GM12864 (cell line): ENCODE results near the gene MON1A.

ENCODE experiments used
- DNase-seq: peaks from one replicate; pipeline ENCODE4 v3.0.0-alpha.2; 2011; ENCODE audit warnings: low read depth
- H3K4me3 ChIP-seq: 2 replicates; pipeline ENCODE4 v1.5.1; 2011; ENCODE audit warnings: mild to moderate bottlenecking, low read depth, low read length, control low read depth
- TF ChIP-seq, protein P1 (sequence below): IDR thresholded peaks from 2 replicates; pipeline ENCODE4 v1.5.1; 2011; ENCODE audit warnings: low read depth, mild to moderate bottlenecking, moderate library complexity, low read length, control low read depth, inconsistent platforms; ENCODE audit errors: missing control alignments

MON1A gene

GRCh38 chr3:49865198-49865784 is 64.3 kb downstream of the MON1A start:
- H3K4me3 ChIP-seq: no peak overlapping the region
- no peak for DNase-seq
- TF ChIP-seq, protein P1, sequence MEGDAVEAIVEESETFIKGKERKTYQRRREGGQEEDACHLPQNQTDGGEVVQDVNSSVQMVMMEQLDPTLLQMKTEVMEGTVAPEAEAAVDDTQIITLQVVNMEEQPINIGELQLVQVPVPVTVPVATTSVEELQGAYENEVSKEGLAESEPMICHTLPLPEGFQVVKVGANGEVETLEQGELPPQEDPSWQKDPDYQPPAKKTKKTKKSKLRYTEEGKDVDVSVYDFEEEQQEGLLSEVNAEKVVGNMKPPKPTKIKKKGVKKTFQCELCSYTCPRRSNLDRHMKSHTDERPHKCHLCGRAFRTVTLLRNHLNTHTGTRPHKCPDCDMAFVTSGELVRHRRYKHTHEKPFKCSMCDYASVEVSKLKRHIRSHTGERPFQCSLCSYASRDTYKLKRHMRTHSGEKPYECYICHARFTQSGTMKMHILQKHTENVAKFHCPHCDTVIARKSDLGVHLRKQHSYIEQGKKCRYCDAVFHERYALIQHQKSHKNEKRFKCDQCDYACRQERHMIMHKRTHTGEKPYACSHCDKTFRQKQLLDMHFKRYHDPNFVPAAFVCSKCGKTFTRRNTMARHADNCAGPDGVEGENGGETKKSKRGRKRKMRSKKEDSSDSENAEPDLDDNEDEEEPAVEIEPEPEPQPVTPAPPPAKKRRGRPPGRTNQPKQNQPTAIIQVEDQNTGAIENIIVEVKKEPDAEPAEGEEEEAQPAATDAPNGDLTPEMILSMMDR: no peak

- H3K4me3 ChIP-seq: no peak overlapping the region
- TF ChIP-seq, protein P1: no peak
- DNase-seq: no peak
Observed at GRCh38 chr3:49864505-49864904, 65.1 kb downstream of the MON1A start.

DNA sequence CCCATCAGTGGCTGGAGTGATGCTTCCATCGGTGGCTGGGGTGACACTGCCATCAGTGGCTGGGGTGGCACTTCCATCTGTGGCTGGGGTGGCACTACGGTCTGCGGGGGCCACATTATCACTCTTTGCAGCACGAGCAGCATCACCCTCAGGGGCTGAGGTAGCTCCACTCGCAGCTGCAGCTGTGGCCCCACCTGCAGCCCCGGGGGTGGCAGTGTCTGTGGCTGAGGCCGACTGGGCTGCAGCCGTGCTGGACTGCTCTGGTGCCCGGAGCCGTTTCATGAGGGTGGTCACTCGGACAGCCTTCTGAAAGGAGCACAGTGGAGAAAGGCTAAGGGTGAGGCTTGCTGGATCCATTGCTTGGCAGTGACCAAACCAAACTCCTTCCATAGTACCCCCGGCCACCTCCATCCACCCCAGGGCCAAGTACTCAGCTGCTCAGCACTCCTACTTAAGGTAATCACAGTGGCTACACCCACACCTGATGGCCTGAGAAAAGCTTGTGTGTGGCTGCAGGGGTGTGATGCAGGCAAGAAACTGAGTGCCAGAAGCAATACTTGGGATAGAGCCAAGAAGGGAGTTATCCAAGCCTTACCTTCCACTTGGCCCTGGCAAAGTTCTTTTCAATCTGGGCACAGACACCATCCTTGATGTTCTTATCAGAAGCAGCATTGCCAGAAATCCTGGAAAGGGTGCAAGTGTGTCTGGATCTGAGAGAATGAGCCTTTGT is 69.9 kb downstream of the MON1A start:
- H3K4me3 ChIP-seq: no peak overlapping the region
- TF ChIP-seq, protein P1: no peak
- no peak for DNase-seq
